GM10266 (cell line): ENCODE results near the gene CKAP2L.

Experiments
- DNase-seq: peaks from one replicate; pipeline ENCODE4 v3.0.0; 2012; ENCODE audit errors: extremely low spot score
- CTCF ChIP-seq: IDR thresholded peaks from 2 replicates; pipeline ENCODE4 v1.5.1; 2012; ENCODE audit warnings: mild to moderate bottlenecking, low read depth; ENCODE audit not compliant: control insufficient read depth, insufficient read depth; ENCODE audit errors: missing control alignments

Gene CKAP2L

GRCh38 chr2:112705575-112705974 lies 58.8 kb downstream of the CKAP2L start:
- DNase-seq: no peak
- no peak for TF ChIP-seq CTCF

DNA sequence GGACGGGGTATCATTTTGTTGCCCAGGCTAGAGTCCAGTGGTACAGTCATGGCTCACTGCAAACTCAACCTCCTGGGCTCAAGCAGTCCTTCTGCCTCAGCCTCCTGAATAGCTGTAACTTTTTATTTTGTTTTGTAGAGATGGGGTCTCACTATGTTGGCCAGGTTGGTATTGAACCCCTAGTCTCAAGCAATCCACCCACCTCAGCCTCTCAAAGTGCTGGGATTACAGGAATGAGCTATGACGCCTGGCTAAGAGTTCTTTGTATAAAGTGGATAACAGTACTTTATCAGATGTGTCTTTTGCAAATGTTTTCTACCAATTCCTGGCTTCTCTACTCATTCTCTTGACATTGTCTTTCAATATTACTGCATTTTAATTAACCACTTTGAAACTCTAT lies 60.7 kb downstream of the CKAP2L start:
- TF ChIP-seq CTCF: no peak
- no peak for DNase-seq

- no peak for DNase-seq
- no peak for TF ChIP-seq CTCF
Observed at GRCh38 chr2:112701052-112701451, 63.4 kb downstream of the CKAP2L start.

DNA sequence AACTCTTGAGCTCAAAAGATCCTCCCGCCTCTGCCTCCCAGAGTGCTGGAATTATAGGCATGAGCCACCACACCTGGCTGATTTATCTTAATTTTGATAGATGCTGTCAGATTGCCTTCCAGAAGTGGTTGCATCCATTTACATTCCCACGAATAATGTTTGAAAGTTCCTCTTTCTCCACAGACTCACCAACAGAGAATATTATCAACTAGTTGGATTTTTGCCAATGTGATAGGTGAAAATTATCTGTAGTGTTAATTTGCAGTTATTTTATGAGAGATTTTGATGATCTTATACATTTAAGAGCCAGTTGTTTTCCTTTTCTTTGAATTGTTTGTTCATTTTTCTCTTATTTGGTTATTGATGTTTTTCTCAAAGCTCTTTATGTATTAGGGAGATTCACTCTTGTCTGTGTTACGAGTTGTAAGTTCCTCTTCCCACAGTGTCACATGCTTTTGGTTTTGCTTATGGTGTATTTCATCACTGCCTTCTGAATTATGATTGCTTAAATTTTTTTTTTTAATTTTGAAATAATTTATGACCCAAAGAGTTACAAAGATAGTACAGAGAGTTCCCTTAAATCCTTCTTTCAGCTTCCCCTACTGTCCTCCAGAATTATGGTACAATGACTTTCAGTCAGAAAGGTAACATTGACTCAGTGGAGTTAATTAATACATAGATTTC lies 64.3 kb downstream of the CKAP2L start:
- no peak for DNase-seq
- no peak for TF ChIP-seq CTCF

GRCh38 chr2:112698834-112699515 lies 65.4 kb downstream of the CKAP2L start:
- DNase-seq: no peak
- TF ChIP-seq CTCF: no peak

GRCh38 chr2:112694182-112694581 lies 70.2 kb downstream of the CKAP2L start:
- TF ChIP-seq CTCF: no peak
- DNase-seq: no peak

DNA sequence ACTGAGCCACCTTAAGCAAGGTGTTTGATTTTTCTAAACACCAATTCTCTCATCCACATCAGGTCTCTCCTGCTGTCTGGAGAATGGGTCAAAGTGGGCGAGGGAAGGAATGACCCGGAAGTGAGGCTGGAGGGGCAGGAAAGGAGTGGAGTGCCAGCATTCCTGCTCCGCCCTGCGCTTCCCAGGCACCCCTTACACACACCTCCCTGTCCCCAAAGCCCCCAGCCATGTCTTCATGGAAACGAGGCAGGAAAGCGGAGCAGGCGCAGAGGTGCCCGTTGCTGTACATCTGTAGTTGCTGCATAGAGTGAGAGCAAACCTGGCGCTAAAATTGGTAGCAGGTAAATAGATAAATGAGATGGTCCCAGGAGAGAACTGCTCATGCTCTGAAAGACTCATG lies 70.8 kb downstream of the CKAP2L start:
- no peak for DNase-seq

More for the DNA sequence above, 70.8 kb downstream of the CKAP2L start:
- no peak for TF ChIP-seq CTCF
